ENCODE results near the gene PXYLP1.

PXYLP1 gene

GRCh38 chr3:141229132-141229531, 2.5 kb upstream of the PXYLP1 start:
- no peak for DNase-seq (ENCODE audit: low read depth in 2 of 2)

DNA sequence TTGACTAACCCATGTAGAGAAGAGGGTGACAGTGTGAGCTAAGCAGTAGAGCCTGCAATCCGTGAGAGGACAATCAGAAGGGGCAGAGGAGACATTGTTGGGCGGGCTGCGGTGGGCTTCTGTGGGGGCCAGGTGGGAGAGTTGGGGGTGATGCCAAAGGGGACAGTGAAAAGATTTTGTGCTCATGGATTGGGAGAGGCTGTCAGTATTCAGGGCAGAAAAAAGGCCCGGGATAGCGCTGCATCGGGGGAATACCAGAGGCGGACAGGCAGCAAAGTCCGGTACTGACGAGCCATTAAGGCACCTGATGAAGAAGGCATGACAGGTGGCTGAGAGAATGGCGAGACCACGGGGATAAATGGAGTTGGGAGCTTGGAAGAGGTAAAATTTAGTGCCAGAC, 1.3 kb upstream of the PXYLP1 start:
- no peak for DNase-seq (ENCODE audit: low read depth in 2 of 2)

DNA sequence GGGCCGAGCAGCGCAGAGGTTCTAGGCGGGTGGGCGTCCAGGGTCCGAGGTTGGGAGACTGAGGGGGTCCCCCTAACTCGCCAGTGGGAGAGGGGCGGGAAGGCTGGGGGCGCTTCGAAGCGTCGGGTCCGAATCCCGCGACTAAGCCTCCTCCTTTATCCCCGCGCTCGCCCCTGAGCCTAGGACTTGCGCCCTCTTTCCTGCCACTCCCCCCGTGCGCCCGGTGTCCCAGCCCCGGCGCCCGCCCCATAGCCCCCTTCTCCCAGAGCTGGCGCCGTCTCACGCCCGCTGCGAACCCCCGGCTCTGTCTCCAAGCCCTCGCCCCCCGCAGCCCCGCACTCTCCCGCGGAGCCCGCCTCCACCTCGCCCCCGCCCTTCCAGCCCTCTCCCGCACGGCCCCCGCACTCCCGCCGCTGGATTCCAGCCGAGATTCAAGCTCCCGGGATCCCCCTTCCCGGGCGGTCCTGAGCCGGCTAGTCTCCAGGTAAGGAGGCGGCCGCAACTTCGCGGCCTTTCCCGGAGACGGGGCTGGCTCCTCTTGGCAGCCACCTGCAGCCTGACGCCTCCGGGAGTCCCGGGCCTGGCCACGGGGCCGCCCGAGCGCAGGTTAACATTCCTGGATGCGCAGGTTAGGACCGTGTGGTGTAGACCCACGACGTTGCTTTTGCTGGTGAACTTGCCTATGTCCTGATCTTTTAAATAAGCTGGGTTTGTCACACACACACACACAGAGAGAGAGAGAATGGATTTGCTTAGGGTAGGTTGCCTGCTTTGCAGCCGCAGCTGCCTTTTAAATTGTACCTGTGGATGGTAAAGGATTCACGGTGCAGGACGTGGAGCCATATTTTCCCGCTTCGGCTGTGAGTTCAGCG, 563 bp downstream of the PXYLP1 start:
- DNase-seq (ENCODE audit: low read depth in 2 of 2): no peak

DNA sequence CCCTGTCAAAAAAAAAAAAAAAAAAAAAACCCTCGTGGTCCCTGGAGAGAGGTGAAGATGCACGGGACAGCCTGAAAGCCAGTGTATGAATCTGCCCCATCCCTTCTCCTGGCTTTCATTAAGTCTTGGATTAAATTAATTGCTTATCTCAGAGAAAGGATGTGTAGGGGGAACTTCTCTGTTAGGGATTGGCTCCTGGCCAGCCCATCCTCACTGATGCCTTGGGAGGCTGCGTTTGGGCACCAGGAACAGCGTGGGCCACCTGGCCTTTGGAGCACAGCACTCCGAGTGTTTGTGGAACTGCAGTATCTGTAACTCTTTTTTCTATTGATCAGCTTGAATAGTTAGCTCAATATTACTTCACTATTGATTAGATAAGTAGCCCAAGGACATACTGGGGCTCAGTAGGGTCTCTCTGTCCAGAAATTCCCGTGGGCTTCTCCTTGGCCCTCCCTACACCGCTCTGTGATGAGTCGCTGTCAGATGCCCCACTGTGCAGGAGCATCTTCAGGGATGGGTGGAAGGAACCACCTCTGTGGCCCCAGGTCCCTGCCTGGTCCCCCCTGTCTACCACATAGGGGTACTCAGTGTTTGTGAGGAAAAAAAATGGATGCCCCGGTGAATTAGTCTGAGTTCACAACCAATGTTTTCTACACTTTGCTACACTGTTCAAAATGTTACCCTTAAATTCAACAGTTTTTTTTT, 2.0 kb downstream of the PXYLP1 start:
- no peak for DNase-seq (ENCODE audit: low read depth in 2 of 2)

- no peak for DNase-seq (ENCODE audit: low read depth in 2 of 2)
Measured at GRCh38 chr3:141234283-141234682, 2.7 kb downstream of the PXYLP1 start.

DNA sequence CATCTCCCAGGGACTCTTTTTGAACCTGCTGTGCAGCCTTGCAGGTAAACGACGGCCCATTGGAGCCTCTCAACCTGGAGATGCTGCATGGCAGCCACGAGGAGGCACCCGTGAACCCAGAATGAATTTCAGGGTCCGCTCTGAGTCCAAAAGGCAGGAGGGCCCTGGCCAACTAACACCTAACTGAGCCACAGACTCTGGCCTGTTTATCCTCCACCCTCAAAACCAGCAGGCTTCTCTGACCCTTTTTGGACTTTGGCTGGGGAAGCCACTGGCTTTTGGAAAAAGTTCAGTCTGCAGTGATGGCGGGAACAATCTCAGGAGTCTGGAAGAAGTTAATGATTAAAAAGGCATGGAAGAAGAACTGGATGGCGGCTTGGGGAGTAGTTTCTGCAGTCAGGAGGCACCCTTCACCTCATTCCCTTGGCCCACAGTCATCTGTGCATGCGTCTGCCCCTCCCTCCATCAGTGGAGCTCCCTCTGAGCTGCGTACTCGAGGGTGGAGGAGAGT, 4.1 kb downstream of the PXYLP1 start:
- DNase-seq (ENCODE audit: low read depth in 2 of 2): no peak

DNA sequence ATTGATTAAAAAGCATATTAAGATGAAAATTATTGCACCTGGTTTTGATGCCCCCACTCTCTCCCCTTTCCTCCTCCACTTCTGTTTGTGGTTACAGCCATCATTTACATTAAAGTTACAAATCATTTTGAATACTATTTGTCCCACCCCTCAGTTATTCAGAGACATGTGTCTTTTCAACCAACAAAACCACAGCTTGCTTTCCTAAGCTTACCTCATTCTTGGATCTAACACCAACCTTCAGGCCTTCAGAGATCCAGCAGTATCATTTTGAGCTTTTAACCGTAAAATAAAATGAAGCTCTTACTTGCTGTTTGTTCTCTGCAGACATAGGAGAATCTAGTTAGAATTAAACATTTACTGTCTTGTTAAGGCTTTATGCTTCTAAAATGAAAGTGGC, 4.7 kb downstream of the PXYLP1 start:
- DNase-seq (ENCODE audit: low read depth in 2 of 2): no peak

DNA sequence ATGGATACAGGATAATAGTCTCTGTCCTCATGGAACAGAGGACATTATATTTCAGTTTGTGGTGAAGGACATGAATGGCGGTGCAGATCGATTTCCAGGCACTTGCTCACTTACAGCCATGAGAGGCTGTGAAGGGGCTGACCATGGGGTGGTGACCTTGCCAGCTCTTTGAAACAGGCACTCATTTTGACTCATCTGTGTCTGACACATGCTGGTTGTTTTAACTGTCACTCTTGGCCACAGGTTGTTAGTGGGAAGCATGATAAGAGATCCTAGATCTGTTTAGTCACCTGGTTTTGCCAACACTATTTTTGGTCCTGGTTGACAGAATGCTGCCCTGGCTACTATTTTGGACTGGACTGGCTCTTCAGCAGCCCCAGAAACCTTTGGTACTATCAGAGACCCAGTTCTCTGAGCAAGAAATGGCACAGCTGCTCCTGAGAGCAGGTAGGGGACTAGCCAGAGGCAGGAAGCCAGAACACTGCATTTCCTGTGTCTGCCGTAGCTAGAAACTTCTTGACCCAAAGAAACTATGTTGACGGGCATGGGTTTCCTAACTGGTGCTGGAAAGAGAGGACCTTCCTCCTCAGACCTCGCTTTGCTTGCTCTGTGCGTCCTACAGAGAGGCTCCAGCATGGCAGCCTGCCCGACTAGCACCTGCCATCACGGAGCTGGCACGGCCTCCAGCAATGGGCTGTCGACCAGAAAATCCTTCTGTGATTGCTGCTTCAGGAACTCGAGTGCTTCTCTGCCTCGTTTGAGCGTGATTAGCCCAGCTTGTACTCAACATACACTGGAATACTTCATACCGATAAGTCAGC, 6.3 kb downstream of the PXYLP1 start:
- DNase-seq (ENCODE audit: low read depth in 2 of 2): no peak

GRCh38 chr3:141239511-141240281, 8.1 kb downstream of the PXYLP1 start:
- DNase-seq (ENCODE audit: low read depth in 2 of 2): no peak

- DNase-seq (ENCODE audit: low read depth in 2 of 2): no peak
Measured at GRCh38 chr3:141240286-141240685, 8.7 kb downstream of the PXYLP1 start.

DNA sequence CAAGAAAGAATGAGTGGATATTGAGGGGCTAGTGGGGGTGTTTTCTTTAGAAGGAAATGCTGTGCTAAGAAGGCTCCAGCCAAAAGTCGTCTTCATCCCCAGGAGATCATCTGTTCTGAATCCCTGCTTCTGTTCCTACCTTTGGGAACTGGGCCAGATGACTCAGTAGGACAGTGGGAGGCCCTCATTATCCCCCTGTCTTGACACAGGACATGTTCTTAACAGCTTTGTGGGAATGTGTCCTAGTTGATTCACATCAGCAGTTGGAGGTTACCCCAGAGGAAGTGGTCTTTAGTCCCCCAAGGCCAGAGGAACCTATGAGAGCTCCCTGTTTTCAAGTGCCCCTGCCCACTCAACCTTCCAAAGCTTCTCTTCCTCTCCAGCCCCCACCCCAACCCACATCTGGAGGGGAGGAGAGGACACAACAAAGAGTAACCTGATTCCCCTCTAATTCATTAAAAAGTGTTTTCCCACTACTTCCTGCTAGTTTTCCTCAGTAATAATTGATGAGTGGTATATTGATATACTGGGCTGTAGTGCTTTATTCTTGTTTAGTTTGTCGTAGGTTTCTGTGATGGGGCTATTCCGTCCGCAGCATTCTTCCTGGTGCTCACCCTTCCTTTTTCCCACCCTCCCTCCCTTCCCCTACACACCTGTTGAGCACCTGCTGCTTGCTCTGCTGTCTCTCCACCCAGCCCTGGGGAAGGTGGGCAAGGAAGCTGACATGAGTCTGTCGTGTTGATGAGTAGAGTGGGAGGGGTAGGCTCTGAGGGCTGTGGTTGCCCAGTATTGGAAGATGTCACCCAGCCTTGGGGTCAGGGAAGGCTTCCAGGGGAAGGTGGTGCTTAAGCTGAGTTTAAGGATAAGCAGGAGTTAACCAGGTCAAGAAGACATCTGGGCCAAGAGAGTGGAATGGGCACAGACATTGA, 9.3 kb downstream of the PXYLP1 start:
- DNase-seq (ENCODE audit: low read depth in 2 of 2): no peak

DNA sequence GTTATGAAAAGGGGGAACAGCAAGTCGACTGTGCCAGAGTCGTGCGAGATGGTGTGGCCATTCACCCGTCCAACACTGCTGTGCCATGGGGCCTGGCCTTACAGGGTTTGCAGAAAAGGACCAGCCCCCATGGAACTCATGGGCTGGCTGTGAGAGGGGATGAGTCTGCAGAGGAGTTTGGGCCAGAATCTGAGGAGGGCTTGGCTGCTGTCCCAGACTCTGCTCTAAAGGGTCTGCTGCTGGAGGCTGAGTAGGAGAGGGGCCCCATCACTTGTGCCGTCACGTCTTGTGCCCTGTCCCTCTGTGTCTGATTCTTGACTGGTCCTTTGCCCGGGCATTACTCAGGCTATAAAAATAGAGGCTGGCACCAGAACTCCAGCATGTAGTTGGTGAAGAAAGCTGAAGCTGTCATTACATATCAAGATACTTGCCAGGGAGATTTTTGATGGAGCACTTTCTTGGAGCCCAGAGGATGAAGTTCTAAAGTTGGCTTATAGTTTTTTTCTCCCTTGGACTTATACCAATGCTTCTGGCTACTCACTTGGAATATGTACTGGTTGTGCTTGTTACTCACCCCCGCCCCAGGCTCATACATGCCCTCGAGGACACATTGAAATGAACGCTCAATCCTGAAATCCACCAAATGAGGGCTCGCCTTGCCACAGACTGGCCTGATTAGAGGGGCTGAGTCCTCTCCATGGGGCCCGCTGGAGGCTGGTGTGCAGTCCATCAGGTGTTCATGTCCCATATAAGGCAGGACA, 10.2 kb downstream of the PXYLP1 start:
- DNase-seq (ENCODE audit: low read depth in 2 of 2): no peak

DNA sequence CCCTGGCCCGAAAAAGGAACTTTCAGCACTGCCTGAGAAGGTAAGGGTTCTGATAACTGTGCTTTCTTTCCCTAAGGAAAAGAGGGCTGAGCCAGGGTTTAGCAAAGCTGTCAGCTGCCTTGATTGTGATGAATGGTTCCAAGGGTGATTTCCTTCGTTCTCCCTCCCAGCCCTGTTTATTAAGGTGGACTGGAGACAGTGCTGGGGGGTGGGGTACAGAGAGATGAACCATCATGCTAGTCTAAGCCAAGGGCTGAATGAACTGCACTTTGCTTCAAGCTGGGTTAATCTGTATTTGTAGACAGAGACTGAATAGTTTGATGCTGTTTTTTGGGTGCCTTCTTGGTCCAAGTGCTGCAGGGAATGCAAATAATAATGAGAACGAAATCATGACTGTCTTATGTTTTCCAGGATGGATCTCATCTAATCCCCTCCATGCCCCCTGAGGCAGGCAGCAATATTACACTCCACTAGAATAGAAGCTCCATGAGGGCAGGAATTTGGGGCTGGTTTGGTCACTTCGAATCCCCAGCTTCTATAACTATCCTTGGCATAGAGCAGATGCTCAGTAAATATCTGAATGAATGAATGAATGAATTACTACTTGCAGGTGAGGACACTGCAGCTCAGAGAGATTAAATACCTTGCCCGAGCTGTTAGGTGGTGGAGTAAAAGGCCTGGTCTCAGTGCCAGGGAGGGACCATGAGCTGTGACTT, 10.9 kb downstream of the PXYLP1 start:
- no peak for DNase-seq (ENCODE audit: low read depth in 2 of 2)

- peak; percentile 43 to 56 for DNase-seq (ENCODE audit: low read depth in 2 of 2)
Measured at GRCh38 chr3:141243271-141243707, 11.7 kb downstream of the PXYLP1 start.

DNA sequence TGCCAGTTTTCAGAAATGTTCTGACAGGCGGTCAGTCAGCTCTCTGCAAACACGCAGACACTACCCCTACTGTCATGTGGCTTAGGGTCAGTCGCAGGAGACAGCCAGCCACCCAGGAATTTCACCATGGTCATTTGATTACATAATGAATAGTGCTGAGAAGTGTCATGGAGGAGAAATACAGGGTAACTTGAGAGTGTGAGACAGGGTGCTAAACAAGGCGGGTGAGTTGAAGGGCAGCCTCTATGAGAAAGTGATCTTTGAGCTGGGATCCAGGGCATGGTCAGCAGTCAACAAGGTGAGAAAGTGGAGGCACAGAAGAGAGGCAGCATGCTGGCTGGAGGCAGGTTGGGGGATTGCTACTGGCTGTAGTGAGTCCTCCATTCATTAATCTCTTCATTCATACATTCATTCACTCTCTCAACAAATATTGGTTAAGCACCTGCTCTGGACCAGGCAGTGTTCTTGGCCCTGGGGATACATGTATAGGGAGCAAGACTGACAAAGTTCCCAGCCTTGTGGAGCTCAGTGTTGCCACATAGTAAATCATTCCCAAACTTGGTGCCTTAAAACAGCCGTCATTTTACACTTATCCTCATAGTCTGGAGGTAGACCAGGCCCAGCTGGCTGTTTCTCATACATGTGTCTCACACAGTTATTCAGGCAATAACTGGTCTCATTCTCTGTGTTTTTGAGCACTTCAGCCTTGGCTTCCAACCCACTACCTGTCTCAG, 14.8 kb downstream of the PXYLP1 start:
- no peak for DNase-seq (ENCODE audit: low read depth in 2 of 2)

- no peak for DNase-seq (ENCODE audit: low read depth in 2 of 2)
Measured at GRCh38 chr3:141246958-141247301, 15.3 kb downstream of the PXYLP1 start.

DNA sequence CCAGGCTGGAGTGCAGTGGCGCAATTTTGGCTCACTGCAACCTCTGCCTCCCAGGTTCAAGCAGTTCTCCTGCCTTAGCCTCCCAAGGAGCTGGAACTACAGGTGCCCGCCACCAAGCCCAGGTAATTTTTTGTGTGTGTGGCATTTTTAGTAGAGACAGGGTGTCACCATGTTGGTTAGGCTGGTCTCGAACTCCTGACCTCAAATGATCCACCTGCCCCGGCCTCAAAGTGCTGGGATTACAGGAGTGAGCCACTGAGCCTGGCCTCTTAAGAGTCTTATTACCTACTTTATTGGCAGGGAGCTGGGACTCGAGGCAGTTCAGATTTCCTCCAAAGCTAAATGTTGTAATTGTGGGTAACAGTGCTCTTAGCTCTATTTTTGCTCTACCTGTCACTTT, 16.4 kb downstream of the PXYLP1 start:
- DNase-seq (ENCODE audit: low read depth in 2 of 2): no peak

GRCh38 chr3:141249041-141249440, 17.4 kb downstream of the PXYLP1 start:
- no peak for DNase-seq (ENCODE audit: low read depth in 2 of 2)

Data from activated CD8-positive, alpha-beta memory T cell treated with anti-CD3 and anti-CD28 coated beads for 4 hours (primary cell).